Stomach (tissue), 9 donors: ENCODE results near the gene CIZ1. TPM values are rescaled to one million over a fixed set of nuclear protein-coding genes. Genes with fewer than 3 reads are reported as not detected.

Source experiments
- DNase-seq, 2 donors: peaks; one replicate each; pipeline versions ENCODE4 v3.0.0 to v3.0.0-alpha.2; 2013 to 2019
- H3K27ac ChIP-seq, 5 donors: fragments of 200-600 bp in 4 of 5; sonication (generic) in 4 of 5; one replicate each; pipeline ENCODE4 v1.5.1; 2013 to 2019; ENCODE audit warnings: mild to moderate bottlenecking in 1 of 5, moderate library complexity in 1 of 5
- H3K27me3 ChIP-seq, 3 donors: fragments of 200-600 bp; sonication (generic); one replicate each; pipeline ENCODE4 v1.5.1; 2017 to 2019; ENCODE audit warnings: mixed run types in 1 of 3
- H3K36me3 ChIP-seq, 4 donors: fragments of 200-600 bp; sonication (generic); 1 replicate in 3 of 4; 2 replicates in 1 of 4; pipeline ENCODE4 v1.5.1; 2016 to 2019
- H3K4me1 ChIP-seq, 4 donors: fragments of 200-600 bp; sonication (generic); one replicate each; pipeline ENCODE4 v1.5.1; 2016 to 2019
- H3K4me3 ChIP-seq, 4 donors: fragments of 200-600 bp; sonication (generic) in 3 of 4; one replicate each; pipeline ENCODE4 v1.5.1; 2016 to 2019; ENCODE audit warnings: mild to moderate bottlenecking in 1 of 4
- H3K9me3 ChIP-seq, 4 donors: fragments of 200-600 bp; sonication (generic); one replicate each; pipeline ENCODE4 v1.5.1; 2016 to 2019
- CTCF ChIP-seq, 7 experiments: fragments of 450-650 bp in 4 of 7; fragments of 200-600 bp in 3 of 7; sonication (generic) in 3 of 7; IDR thresholded peaks; one replicate each; pipeline ENCODE4 v1.5.1; 2016 to 2019; ENCODE audit warnings: antibody characterized with exemption in 7 of 7, control low read depth in 2 of 7, mild to moderate bottlenecking in 1 of 7
- EP300 ChIP-seq: sonication (generic); formaldehyde crosslinking; IDR thresholded peaks from one replicate; pipeline ENCODE4 v1.6.1; 2017; ENCODE audit warnings: antibody characterized with exemption
- POLR2A ChIP-seq, 4 donors: fragments of 450-650 bp; IDR thresholded peaks; one replicate each; pipeline ENCODE4 v1.6.1; 2016; ENCODE audit warnings: antibody characterized with exemption in 4 of 4, control low read depth in 2 of 4, mild to moderate bottlenecking in 1 of 4, moderate library complexity in 1 of 4
- POLR2AphosphoS5 ChIP-seq, 3 donors: sonication (generic); formaldehyde crosslinking; IDR thresholded peaks; one replicate each; pipeline ENCODE4 v1.6.1; 2016; ENCODE audit warnings: antibody characterized with exemption in 3 of 3
- WGBS, 5 donors: extraction: QIAGEN DNeasy Blood & Tissue Kit in 3 of 5; methylation state at CpG; one replicate each; pipeline versions ENCODE4 v1.1.5 to v1.1.7; 2013 to 2018; 5-methylcytosine and 5-hydroxymethylcytosine counted together
- intact Hi-C: fragments of 100-400 bp; cut with DNase I; formaldehyde crosslinking; loops from one replicate; pipeline ENCODE4 v1.15.1; 2023; ENCODE audit warnings: low total_unique reads
- polyA plus RNA-seq, 3 donors: library from polyadenylated mRNA; stranded (reverse); fragments of 200-250 nt; gene quantifications; one replicate each; pipeline ENCODE4 v1.2.3, GENCODE V29; 2013
- total RNA-seq, 5 donors: library from RNA; depleted of rRNA; stranded (reverse); fragments of >200 nt; gene quantifications; one replicate each; pipeline versions ENCODE4 v1.1.0 to v1.2.3, GENCODE V29; 2014 to 2016
- donor health status: healthy with polysubstance abuse.
- donor health status: Bipolar disorder and iron deficiency.
- donor health status: healthy.

The CIZ1 gene
- total and polyA plus RNA-seq, 8 donors = 15.2 to 217 (median 55.6) TPM

- H3K9me3 ChIP-seq = no peaks in the 10 kb centered on the region
- H3K4me1 ChIP-seq = peaks cover 0 to 3% (median 1%) of the 10 kb centered on the region in 4 donors
- TF ChIP-seq EP300 = no peak
- no peak for TF ChIP-seq POLR2AphosphoS5 (IDR thresholded peaks at IDR 0.05)
- no peak for TF ChIP-seq CTCF (IDR thresholded peaks at IDR 0.05)
- no peak for TF ChIP-seq POLR2A (IDR thresholded peaks at IDR 0.05)
- 93 to 97% (median 96%) methylated on average over 4 of the region's 4 CpGs for WGBS, 5 donors
- no peak for DNase-seq
- H3K27ac ChIP-seq = no peak overlapping the region
- no peak overlapping the region for H3K4me3 ChIP-seq
- intact Hi-C loops = no loop called here
- no peaks in the 10 kb centered on the region for H3K27me3 ChIP-seq
- H3K36me3 ChIP-seq = peaks cover 62 to 100% (median 90%) of the 10 kb centered on the region in 4 donors
Measured at GRCh38 chr9:128167209-128167608, 24.2 kb downstream of the CIZ1 start.

GRCh38 chr9:128166169-128166568 is 25.2 kb downstream of the CIZ1 start:
- intact Hi-C loops = no loop called here
- Histone ChIP-seq H3K36me3 (peaks cover 62 to 93% (median 89%) of the 10 kb centered on the region in 4 donors), H3K9me3 (no peaks in the 10 kb centered on the region), H3K4me1 (peaks cover 0 to 11% (median 5%) of the 10 kb centered on the region in 4 donors), H3K4me3 (no peak overlapping the region), H3K27ac (no peak overlapping the region), H3K27me3 (no peaks in the 10 kb centered on the region)
- DNase-seq = no peak
- 94 to 97% (median 95%) methylated on average over 15 to 18 of the region's 18 CpGs for WGBS, 5 donors
- TF ChIP-seq POLR2AphosphoS5 (IDR thresholded peaks at IDR 0.05) (no peak), CTCF (IDR thresholded peaks at IDR 0.05) (no peak), POLR2A (IDR thresholded peaks at IDR 0.05) (no peak), EP300 (no peak)

- no peak for TF ChIP-seq POLR2A (IDR thresholded peaks at IDR 0.05)
- no peak for TF ChIP-seq CTCF (IDR thresholded peaks at IDR 0.05)
- no peak for TF ChIP-seq EP300
- TF ChIP-seq POLR2AphosphoS5 (IDR thresholded peaks at IDR 0.05) = no peak
- no peak overlapping the region for H3K27ac ChIP-seq
- H3K4me3 ChIP-seq = no peak overlapping the region
- H3K4me1 ChIP-seq = peaks cover 3 to 23% (median 16%) of the 10 kb centered on the region in 4 donors
- H3K27me3 ChIP-seq = no peaks in the 10 kb centered on the region
- intact Hi-C loops = no loop called here
- H3K9me3 ChIP-seq = no peaks in the 10 kb centered on the region
- 75 to 79% (median 79%) methylated on average over 14 of the region's 14 CpGs for WGBS, 5 donors
- DNase-seq = no peak
- peaks cover 52 to 75% (median 73%) of the 10 kb centered on the region in 4 donors for H3K36me3 ChIP-seq
Measured at GRCh38 chr9:128164307-128164885, 27.0 kb downstream of the CIZ1 start.

GRCh38 chr9:128163523-128164306 is 27.7 kb downstream of the CIZ1 start:
- Histone ChIP-seq H3K36me3 (peaks cover 45 to 68% (median 67%) of the 10 kb centered on the region in 4 donors), H3K9me3 (no peaks in the 10 kb centered on the region), H3K27me3 (no peaks in the 10 kb centered on the region), H3K4me3 (no peak overlapping the region), H3K27ac (no peak overlapping the region), H3K4me1 (peaks cover 5 to 30% (median 21%) of the 10 kb centered on the region in 4 donors)
- no peak for DNase-seq
- TF ChIP-seq POLR2A (IDR thresholded peaks at IDR 0.05) = no peak
- TF ChIP-seq CTCF (IDR thresholded peaks at IDR 0.05) = no peak
- TF ChIP-seq EP300 = no peak
- TF ChIP-seq POLR2AphosphoS5 (IDR thresholded peaks at IDR 0.05) = no peak
- 90 to 97% (median 93%) methylated on average over 8 to 10 of the region's 10 CpGs for WGBS, 5 donors
- intact Hi-C loops = no loop called here
